Activated T-helper 1 cell treated with anti-CD3 and anti-CD28 coated beads, Interleukin-12 subunit alpha, Interleukin-12 subunit beta, Interleukin-2, Interleukin-4 antibody, amounts not matched to agents 30 ng/mL and 10 ng/mL and 1 ng/mL, durations not matched to agents 14 hours and 24 hours and 36 hours (primary cell): Measurements from ENCODE around the gene APOBR. TPM values are rescaled to one million over a fixed set of nuclear protein-coding genes. Genes with fewer than 3 reads are reported as not detected.
"Not testable (repeated sequence)": the region's sequence is repeated elsewhere in the genome, so short reads cannot be mapped to it uniquely, and the experiment has no call there.

Source experiments
- DNase-seq: peaks from one replicate; pipeline ENCODE4 v3.0.0; 2021; ENCODE audit warnings: low spot score
- H3K27ac Mint-ChIP-seq: one replicate; pipeline ENCODE4 v1.8.0; 2021; ENCODE audit warnings: mild to moderate bottlenecking, mixed read lengths
- H3K27me3 Mint-ChIP-seq: one replicate; pipeline ENCODE4 v1.8.0; 2022; ENCODE audit warnings: mild to moderate bottlenecking, moderate library complexity, mixed read lengths; ENCODE audit not compliant: insufficient read depth
- H3K36me3 Mint-ChIP-seq: one replicate; pipeline ENCODE4 v1.8.0; 2021; ENCODE audit warnings: low read depth, mixed read lengths
- H3K4me1 Mint-ChIP-seq: one replicate; pipeline ENCODE4 v1.8.0; 2021; ENCODE audit warnings: low read depth, mixed read lengths
- H3K4me3 Mint-ChIP-seq: one replicate; pipeline ENCODE4 v1.8.0; 2021; ENCODE audit warnings: mild to moderate bottlenecking, moderate library complexity, mixed read lengths
- H3K9me3 Mint-ChIP-seq: one replicate; pipeline ENCODE4 v1.8.0; 2021; ENCODE audit warnings: mixed read lengths
- intact Hi-C: fragments of 100-400 bp; cut with micrococcal nuclease; formaldehyde crosslinking; loops from one replicate; pipeline ENCODE4 v1.15.1; 2024
- total RNA-seq: library from RNA; stranded (reverse); gene quantifications from 2 replicates; pipeline ENCODE4 v1.2.3, GENCODE V29; 2022

Gene APOBR
- total RNA-seq = 3.5 and 4.3 TPM in 2 replicates

DNA sequence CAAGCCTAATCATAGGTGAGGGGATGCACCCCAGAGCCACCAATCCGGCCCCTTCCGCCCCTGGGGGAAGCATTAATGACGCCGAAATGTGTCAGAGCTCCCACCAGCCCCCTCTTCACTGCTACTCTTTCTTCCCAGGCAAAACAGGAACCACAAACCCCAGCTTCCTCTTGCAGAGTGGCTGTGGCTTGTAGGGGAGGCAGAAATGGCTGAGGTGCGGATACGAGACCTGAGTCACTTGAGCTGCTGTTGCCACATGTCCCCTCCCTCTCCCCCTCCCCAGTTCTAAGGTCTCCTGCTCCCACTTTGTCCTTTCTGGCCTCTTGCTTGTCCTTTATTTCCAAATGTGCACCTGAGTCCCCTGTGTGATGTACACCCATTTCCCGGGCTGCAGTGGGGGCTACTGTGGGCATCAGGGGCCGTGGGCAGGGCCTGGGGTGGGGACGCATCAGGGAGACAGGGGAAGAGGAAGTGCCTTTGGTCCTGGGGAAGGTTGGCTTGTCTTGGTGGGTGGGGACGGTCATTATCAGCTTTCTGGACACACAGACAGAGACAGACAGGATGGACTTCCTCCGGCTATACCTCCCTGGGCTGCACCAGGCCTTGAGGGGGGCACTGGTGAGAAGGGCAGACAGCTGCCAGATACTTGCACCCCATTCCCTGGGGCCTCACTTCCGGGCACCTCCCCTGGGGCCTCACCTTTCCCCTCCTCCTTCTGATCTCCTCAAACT, at the start of gene APOBR:
Gene APOBR (plus strand): TSS at position 523 of the 731 bp plus-strand sequence. CDS start 39 bp downstream, at position 562.
- Mint-ChIP-seq H3K27me3 (no peaks in the 10 kb centered on the region), H3K4me3 (peak within 1 kb of the TSS; percentile 78), H3K27ac (peak within 1 kb of the TSS; percentile 95), H3K9me3 (no peaks in the 10 kb centered on the region), H3K36me3 (peaks cover 1% of the 10 kb centered on the region), H3K4me1 (peaks cover 58% of the 10 kb centered on the region)
- peak; percentile 84 for DNase-seq
- intact Hi-C loops = loop anchor here (10.0 kb wide), 3 partner anchors 121 to 349 kb away; partner anchors contain the start of genes SBK1 and SULT1A1

DNA sequence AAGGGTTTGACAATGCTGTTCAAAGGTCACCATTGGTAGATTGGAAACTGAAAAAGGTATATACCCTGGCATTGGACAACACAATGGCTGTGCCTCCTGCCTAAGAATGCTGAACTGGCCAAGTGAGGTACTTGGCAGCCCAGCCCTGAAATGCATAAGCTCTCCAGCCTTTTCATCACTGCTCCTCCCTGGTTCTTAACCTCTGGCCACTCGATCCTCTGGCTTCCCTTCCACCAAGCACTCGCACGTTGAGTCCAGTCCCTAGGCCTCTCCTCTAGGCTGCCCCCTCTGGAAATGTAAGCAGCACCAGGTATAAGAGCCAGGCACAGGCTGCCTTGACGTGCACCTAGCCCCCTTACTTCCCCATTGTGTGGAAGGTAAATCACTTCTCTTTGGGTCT, 48.1 kb upstream of the APOBR start:
- H3K27me3 Mint-ChIP-seq, intact Hi-C loops, H3K36me3 Mint-ChIP-seq, DNase-seq, H3K9me3 Mint-ChIP-seq, H3K4me1 Mint-ChIP-seq, H3K27ac Mint-ChIP-seq, H3K4me3 Mint-ChIP-seq: not testable (repeated sequence)

DNA sequence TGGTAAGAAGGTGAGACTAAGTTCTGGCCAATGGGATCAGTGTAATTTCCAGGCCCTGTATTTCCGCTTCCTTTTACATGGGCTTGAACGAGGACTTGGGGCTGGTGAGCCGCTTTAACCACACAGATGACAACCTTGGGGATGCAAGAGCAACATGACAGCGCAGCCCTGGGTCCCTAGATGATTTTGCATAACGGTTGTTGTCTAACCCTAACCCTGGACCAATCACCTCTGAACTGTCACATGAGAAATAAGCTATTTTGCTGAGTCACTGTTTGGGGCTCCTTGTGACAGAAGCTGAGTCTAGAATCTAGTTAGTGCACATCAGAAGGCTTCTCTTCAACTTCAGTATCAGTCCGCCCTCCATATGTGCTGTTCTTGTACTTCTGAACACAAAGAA, 47.4 kb upstream of the APOBR start:
- H3K9me3 Mint-ChIP-seq, H3K27ac Mint-ChIP-seq, H3K27me3 Mint-ChIP-seq, intact Hi-C loops, DNase-seq, H3K36me3 Mint-ChIP-seq, H3K4me1 Mint-ChIP-seq, H3K4me3 Mint-ChIP-seq: not testable (repeated sequence)

GRCh38 chr16:28473714-28474265, 20.7 kb upstream of the APOBR start:
- Mint-ChIP-seq H3K4me3 (no peak overlapping the region), H3K36me3 (peaks cover 25% of the 10 kb centered on the region), H3K4me1 (peaks cover 12% of the 10 kb centered on the region), H3K27ac (peak overlapping the region; percentile 59), H3K27me3 (no peaks in the 10 kb centered on the region), H3K9me3 (no peaks in the 10 kb centered on the region)
- intact Hi-C loops = no loop called here
- DNase-seq = no peak

DNA sequence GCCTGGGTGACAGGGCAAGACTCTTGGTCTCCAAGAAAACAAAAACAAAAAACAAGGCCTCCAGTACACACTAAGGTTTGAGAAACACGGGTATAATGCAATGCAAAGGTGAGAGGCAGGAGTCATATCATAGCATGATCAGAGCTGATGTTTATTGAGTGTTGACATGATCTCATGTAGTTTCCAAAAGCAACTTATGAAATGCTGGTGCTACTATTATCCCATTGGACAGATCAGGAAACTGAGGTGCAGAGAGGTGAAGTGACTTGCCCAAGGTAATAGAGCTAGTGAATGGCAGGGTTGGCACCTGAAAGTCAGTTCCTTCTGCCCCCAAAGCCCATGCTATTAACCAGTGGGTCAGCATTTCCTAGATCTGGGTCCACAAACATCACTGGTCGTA, 19.2 kb upstream of the APOBR start:
- Mint-ChIP-seq H3K27ac (no peak overlapping the region), H3K27me3 (no peaks in the 10 kb centered on the region)

DNA sequence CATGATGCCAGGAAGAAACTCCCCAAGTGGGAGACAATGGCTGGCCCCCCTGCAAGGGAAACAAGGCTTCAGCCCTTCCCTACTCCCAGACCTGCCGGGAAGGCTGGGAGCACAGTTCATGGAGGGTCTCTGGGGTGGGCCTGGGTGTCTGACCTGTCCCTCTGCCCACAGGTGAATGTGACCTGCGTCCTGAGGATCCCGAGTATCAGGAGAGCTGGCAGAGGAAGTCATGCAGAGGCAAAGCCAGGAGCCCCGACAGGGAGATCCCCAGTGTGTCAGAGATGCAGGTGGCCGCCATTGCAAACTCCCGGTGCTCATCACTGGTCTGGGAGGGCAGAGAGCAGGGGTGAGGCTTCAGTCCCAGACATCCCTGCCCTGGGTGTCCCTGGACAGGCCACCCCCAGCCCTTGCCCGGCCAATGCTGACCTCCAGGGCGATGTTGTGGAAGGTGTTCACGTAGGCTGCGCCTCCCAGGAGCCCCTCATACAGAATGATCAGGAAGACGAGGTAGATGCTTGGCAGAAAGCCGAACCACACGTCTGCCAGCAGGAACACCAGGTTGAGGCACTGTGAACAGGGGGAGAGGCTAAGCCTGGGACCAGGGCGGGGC, 17.0 kb upstream of the APOBR start:
- peaks cover 29% of the 10 kb centered on the region for H3K36me3 Mint-ChIP-seq
- no peak overlapping the region for H3K27ac Mint-ChIP-seq
- DNase-seq = no peak
- H3K9me3 Mint-ChIP-seq = no peaks in the 10 kb centered on the region
- no peaks in the 10 kb centered on the region for H3K27me3 Mint-ChIP-seq
- H3K4me3 Mint-ChIP-seq = no peak overlapping the region
- H3K4me1 Mint-ChIP-seq = peaks cover 12% of the 10 kb centered on the region
- intact Hi-C loops = no loop called here

More for the DNA sequence above, 19.2 kb upstream of the APOBR start:
- Mint-ChIP-seq H3K4me3 (no peak overlapping the region), H3K36me3 (peaks cover 25% of the 10 kb centered on the region), H3K9me3 (no peaks in the 10 kb centered on the region), H3K4me1 (peaks cover 12% of the 10 kb centered on the region)
- DNase-seq = no peak
- intact Hi-C loops = no loop called here

GRCh38 chr16:28478506-28479180, 15.8 kb upstream of the APOBR start:
- intact Hi-C loops = no loop called here
- no peaks in the 10 kb centered on the region for H3K9me3 Mint-ChIP-seq
- peaks cover 7% of the 10 kb centered on the region for H3K4me1 Mint-ChIP-seq

GRCh38 chr16:28482026-28482425, 12.4 kb upstream of the APOBR start:
- no peaks in the 10 kb centered on the region for H3K9me3 Mint-ChIP-seq
- H3K4me3 Mint-ChIP-seq = no peak overlapping the region
- H3K27me3 Mint-ChIP-seq = no peaks in the 10 kb centered on the region
- intact Hi-C loops = no loop called here
- H3K27ac Mint-ChIP-seq = no peak overlapping the region
- H3K36me3 Mint-ChIP-seq = peaks cover 19% of the 10 kb centered on the region
- peaks cover under 1% of the 10 kb centered on the region for H3K4me1 Mint-ChIP-seq
- DNase-seq = no peak

More at GRCh38 chr16:28478506-28479180, 15.8 kb upstream of the APOBR start:
- Mint-ChIP-seq H3K27ac (no peak overlapping the region), H3K36me3 (peaks cover 29% of the 10 kb centered on the region), H3K27me3 (no peaks in the 10 kb centered on the region), H3K4me3 (no peak overlapping the region)
- DNase-seq = no peak

DNA sequence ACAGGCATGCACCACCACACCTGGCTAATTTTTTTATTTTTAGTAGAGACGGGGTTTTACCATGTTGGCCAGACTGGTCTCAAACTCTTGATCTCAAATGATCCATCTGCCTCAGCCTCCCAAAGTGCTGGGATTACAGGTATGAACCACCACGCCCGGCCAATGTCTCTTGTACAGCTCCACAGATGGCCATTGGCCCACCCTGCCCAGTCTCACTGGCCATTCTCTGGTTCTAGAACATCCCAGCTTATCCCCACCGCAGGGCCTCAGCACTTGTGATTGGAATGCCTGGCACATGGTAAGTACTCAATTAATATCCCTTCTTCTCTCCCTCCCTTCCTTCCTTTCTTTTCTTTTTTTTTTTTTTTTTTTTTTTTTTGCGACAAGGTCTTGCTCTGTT, 11.1 kb upstream of the APOBR start:
- H3K9me3 Mint-ChIP-seq, H3K27ac Mint-ChIP-seq, H3K4me1 Mint-ChIP-seq, H3K4me3 Mint-ChIP-seq, DNase-seq, intact Hi-C loops, H3K27me3 Mint-ChIP-seq: not testable (repeated sequence)
- peaks cover 19% of the 10 kb centered on the region for H3K36me3 Mint-ChIP-seq

- Mint-ChIP-seq H3K4me3 (no peak overlapping the region), H3K27ac (no peak overlapping the region)
These were observed 8.2 kb upstream of the APOBR start for GRCh38 chr16:28486266-28486665.

DNA sequence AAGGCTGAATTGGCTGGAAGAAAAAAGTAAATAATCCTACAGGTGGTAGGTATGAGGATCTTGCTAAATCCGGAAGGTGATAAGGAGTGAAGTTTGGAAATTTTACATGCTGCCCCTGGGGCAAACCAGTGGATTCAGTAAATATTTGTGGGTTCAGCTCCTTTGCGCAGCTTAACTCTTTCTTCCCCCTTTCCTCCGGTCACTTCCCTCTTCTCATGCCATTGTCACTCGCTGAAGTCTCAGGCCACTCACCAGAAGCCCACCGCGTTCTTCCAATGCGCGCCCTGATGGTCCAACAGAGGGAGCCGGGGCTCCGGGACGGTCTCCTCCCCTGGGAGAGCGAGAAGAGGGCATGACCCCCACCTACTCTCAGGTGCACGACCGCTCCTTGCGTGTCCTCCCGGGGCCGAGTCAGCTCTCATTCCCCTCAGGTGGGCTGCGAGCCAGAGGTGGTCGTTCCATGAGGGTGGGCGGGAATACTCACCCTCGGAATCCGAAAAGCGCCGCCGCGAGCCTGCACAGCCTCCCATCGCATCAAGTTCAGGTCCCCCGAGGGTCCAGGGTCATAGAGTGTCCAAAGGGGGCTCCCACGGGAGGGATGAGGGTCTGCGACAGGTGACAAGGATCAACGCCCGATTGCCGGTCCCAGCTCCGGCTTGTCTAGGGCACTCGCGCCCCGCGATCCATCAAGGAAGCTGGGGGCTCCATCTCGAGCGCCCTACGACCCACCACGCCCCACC, 3.0 kb upstream of the APOBR start:
- Mint-ChIP-seq H3K4me1 (peaks cover 57% of the 10 kb centered on the region), H3K4me3 (peak overlapping the region; percentile 89)
- DNase-seq = no peak

More at GRCh38 chr16:28486266-28486665, 8.2 kb upstream of the APOBR start:
- intact Hi-C loops = no loop called here
- peaks cover 15% of the 10 kb centered on the region for H3K4me1 Mint-ChIP-seq
- H3K36me3 Mint-ChIP-seq = peaks cover 27% of the 10 kb centered on the region
- no peaks in the 10 kb centered on the region for H3K9me3 Mint-ChIP-seq
- H3K27me3 Mint-ChIP-seq = no peaks in the 10 kb centered on the region
- DNase-seq = no peak

DNA sequence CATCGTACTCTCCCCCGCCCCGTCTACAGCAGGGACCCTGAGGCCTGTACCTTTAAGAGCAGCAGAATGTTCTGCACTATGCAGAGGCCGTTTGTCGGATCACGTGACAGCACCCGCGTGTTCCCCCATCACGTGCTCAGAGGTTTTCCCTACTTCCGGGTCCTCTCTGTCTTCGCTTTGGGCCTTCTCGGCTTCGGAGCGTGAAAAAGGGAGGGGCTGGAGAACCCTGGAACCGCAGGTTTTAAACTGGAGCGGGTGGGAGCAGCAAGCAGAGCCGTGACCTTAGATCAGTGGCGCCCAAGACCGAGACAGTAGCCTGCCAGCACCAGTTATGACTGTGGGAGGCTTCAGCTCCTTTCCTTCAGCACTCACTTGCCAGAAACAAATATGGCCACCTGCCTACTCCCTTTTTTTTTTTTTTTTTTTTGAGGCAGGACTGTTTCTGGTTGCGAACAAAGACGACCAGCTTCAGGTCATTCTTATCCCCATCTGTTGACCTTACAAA, 2.4 kb upstream of the APOBR start, which contains the start of gene CLN3:
Gene CLN3 (minus strand): TSS at position 105 of the 505 bp plus-strand sequence. CDS start 315 bp downstream, outside the sequence.
- Mint-ChIP-seq H3K9me3 (no peaks in the 10 kb centered on the region), H3K27me3 (no peaks in the 10 kb centered on the region), H3K4me3 (peak within 1 kb of the TSS; percentile 89), H3K4me1 (peaks cover 62% of the 10 kb centered on the region), H3K27ac (peak within 1 kb of the TSS; percentile 100), H3K36me3 (peaks cover 13% of the 10 kb centered on the region)
- DNase-seq = peak; percentile 84
- intact Hi-C loops = loop anchor here (1.0 to 10.0 kb wide), 5 partner anchors 61 to 347 kb away; partner anchors contain the start of genes SBK1, SGF29 and SULT1A1

More for the DNA sequence above, 3.0 kb upstream of the APOBR start:
- intact Hi-C loops = loop anchor here (10.0 kb wide), 3 partner anchors 123 to 347 kb away; partner anchors contain the start of genes SBK1 and SULT1A1
- peaks cover 14% of the 10 kb centered on the region for H3K36me3 Mint-ChIP-seq
- H3K27ac Mint-ChIP-seq = peak overlapping the region; percentile 100
- H3K27me3 Mint-ChIP-seq = no peaks in the 10 kb centered on the region
- H3K9me3 Mint-ChIP-seq = no peaks in the 10 kb centered on the region
